SU-DHL-6 (cell line): ENCODE measurements around the gene LRTM2.

ENCODE experiments used
- CTCF ChIP-seq: fragments of 200-600 bp; sonication (generic); IDR thresholded peaks from one replicate; pipeline ENCODE4 v1.5.1; 2017; ENCODE audit warnings: antibody characterized with exemption, mild to moderate bottlenecking, low read length, moderate library complexity; ENCODE audit not compliant: insufficient read depth, poor library complexity, severe bottlenecking
- EZH2phosphoT487 ChIP-seq: fragments of 200-600 bp; sonication (generic), shearing (Covaris generic); conservative IDR thresholded peaks from 2 replicates; pipeline ENCODE4 v1.6.1; 2018; ENCODE audit warnings: mild to moderate bottlenecking, antibody characterized with exemption, low read length, moderate library complexity, mixed read lengths

GRCh38 chr12:1853716-1854115 is 33.4 kb downstream of the LRTM2 start:
- TF ChIP-seq CTCF = no peak
- no peak for TF ChIP-seq EZH2phosphoT487
